ENCODE measurements around the gene GUCY1A2. TPM values are rescaled to one million over a fixed set of nuclear protein-coding genes. Genes with fewer than 3 reads are reported as not detected.
"Not testable (repeated sequence)": the region's sequence is repeated elsewhere in the genome, so short reads cannot be mapped to it uniquely, and the experiment has no call there.

The GUCY1A2 gene
- total RNA-seq, 1 donor from 2014 or later = 0.78 TPM

GRCh38 chr11:106785913-106786650 lies 232.2 kb downstream of the GUCY1A2 start:
- Mint-ChIP-seq H3K36me3 (ENCODE audit: unreplicated experiment) (no peaks in the 10 kb centered on the region), H3K4me3 (ENCODE audit: unreplicated experiment) (no peak overlapping the region), H3K4me1 (ENCODE audit: unreplicated experiment) (no peaks in the 10 kb centered on the region), H3K9me3 (ENCODE audit: unreplicated experiment) (peaks cover 7% of the 10 kb centered on the region), H3K27ac (ENCODE audit: unreplicated experiment) (no peak overlapping the region), H3K27me3 (ENCODE audit: unreplicated experiment) (peaks cover 14% of the 10 kb centered on the region)
- DNase-seq (ENCODE audit: extremely low spot score, unreplicated experiment) = no peak
- no peak for TF ChIP-seq CTCF (IDR thresholded peaks at IDR 0.05)

GRCh38 chr11:106777302-106777701 lies 241.0 kb downstream of the GUCY1A2 start:
- H3K9me3 Mint-ChIP-seq (ENCODE audit: unreplicated experiment); H3K27ac Mint-ChIP-seq (ENCODE audit: unreplicated experiment); H3K4me1 Mint-ChIP-seq (ENCODE audit: unreplicated experiment); H3K27me3 Mint-ChIP-seq (ENCODE audit: unreplicated experiment); DNase-seq (ENCODE audit: extremely low spot score, unreplicated experiment); H3K4me3 Mint-ChIP-seq (ENCODE audit: unreplicated experiment); H3K36me3 Mint-ChIP-seq (ENCODE audit: unreplicated experiment): not testable (repeated sequence)

- no peak overlapping the region for H3K4me3 Mint-ChIP-seq (ENCODE audit: unreplicated experiment)
- H3K36me3 Mint-ChIP-seq (ENCODE audit: unreplicated experiment) = no peaks in the 10 kb centered on the region
- TF ChIP-seq CTCF (IDR thresholded peaks at IDR 0.05) = no peak
- no peaks in the 10 kb centered on the region for H3K9me3 Mint-ChIP-seq (ENCODE audit: unreplicated experiment)
- no peaks in the 10 kb centered on the region for H3K4me1 Mint-ChIP-seq (ENCODE audit: unreplicated experiment)
- no peak for DNase-seq (ENCODE audit: extremely low spot score, unreplicated experiment)
- H3K27me3 Mint-ChIP-seq (ENCODE audit: unreplicated experiment) = peaks cover 15% of the 10 kb centered on the region
- no peak overlapping the region for H3K27ac Mint-ChIP-seq (ENCODE audit: unreplicated experiment)
Measured at GRCh38 chr11:106770489-106771085, 247.7 kb downstream of the GUCY1A2 start.

GRCh38 chr11:106765469-106766258 lies 252.6 kb downstream of the GUCY1A2 start:
- no peaks in the 10 kb centered on the region for H3K4me1 Mint-ChIP-seq (ENCODE audit: unreplicated experiment)
- no peak for DNase-seq (ENCODE audit: extremely low spot score, unreplicated experiment)
- peaks cover 18% of the 10 kb centered on the region for H3K27me3 Mint-ChIP-seq (ENCODE audit: unreplicated experiment)
- H3K27ac Mint-ChIP-seq (ENCODE audit: unreplicated experiment) = no peak overlapping the region
- H3K9me3 Mint-ChIP-seq (ENCODE audit: unreplicated experiment) = no peaks in the 10 kb centered on the region
- H3K4me3 Mint-ChIP-seq (ENCODE audit: unreplicated experiment) = no peak overlapping the region
- no peaks in the 10 kb centered on the region for H3K36me3 Mint-ChIP-seq (ENCODE audit: unreplicated experiment)
- TF ChIP-seq CTCF (IDR thresholded peaks at IDR 0.05) = no peak

GRCh38 chr11:106763501-106763900 lies 254.8 kb downstream of the GUCY1A2 start:
- peaks cover 18% of the 10 kb centered on the region for H3K27me3 Mint-ChIP-seq (ENCODE audit: unreplicated experiment)
- DNase-seq (ENCODE audit: extremely low spot score, unreplicated experiment) = no peak
- H3K27ac Mint-ChIP-seq (ENCODE audit: unreplicated experiment) = no peak overlapping the region
- H3K4me1 Mint-ChIP-seq (ENCODE audit: unreplicated experiment) = no peaks in the 10 kb centered on the region
- no peak overlapping the region for H3K4me3 Mint-ChIP-seq (ENCODE audit: unreplicated experiment)
- no peaks in the 10 kb centered on the region for H3K9me3 Mint-ChIP-seq (ENCODE audit: unreplicated experiment)
- no peaks in the 10 kb centered on the region for H3K36me3 Mint-ChIP-seq (ENCODE audit: unreplicated experiment)
- TF ChIP-seq CTCF (IDR thresholded peaks at IDR 0.05) = no peak

Measured in osteocyte (in vitro differentiated cells).